ENCODE measurements around the gene SMC1B. TPM values are rescaled to one million over a fixed set of nuclear protein-coding genes. Genes with fewer than 3 reads are reported as not detected.
"Not testable (repeated sequence)": the region's sequence is repeated elsewhere in the genome, so short reads cannot be mapped to it uniquely, and the experiment has no call there.

Gene SMC1B
- polyA plus RNA-seq, 1 donor: 0.23 TPM

DNA sequence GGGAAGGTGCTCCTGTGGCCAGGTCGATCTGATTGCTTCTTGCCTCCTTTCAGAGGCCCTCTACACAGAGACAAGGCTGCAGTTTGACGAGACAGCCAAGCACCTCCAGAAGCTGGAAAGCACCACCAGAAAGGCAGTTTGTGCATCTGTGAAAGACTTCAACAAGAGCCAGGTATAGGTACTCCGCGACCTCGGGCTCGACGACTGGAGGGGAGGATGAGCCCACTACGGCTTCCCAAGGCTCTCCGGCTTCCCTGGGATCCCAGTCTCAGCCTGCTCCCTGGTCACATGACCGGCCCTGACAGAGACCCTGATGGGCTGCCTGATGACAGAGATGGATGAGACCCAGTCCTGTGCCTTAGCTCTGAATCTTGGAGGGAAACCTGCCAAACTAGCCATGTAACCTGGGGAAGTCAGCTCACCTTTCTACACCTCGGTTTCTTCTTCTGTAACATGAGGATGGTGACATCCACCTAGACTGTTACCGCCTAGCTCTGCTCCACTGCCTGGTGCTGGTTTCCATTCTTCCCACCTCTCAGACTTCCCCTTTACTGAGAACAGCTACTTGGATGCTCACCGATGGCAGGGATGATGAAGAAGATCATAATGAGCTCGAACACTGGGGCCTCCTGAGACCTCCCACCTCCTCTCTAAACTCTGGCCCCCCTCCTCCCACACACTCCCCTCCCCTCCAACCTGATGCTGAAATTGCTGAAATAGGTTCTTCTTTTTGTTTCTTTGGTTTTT is 9.0 kb upstream of the SMC1B start:
- DNase-seq: no peak

DNA sequence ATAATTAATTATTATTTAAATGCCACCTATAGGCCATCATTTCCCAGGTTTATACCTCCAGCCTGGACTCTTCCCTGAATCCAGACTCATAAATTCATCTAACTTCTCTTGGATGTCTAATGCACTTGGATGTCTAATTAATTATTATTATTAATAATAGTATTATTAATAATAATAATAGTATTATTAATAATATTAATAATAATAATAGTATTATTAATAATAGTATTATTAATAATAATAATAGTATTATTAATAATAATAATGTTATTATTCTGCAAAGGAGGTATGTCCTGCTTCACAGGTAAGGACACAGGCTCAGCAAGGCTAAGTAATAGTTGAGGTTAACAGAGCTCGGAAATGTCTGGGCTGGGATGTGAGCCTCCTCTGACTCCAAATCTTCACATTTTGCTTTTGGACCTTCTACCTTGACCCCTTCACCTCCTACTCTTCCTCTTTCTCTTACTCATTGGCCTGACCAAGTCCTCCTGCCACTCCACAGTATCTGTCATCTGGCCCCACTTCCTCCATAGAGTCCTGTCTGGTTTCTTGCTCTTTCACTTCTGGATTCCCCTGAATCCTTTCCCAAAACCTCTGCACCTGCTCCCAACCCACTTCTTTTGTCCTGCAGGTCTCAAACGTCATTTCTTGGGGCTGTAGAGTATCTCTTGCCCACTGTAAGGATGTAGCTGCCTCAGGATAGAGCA is 8.1 kb upstream of the SMC1B start:
- no peak for DNase-seq

DNA sequence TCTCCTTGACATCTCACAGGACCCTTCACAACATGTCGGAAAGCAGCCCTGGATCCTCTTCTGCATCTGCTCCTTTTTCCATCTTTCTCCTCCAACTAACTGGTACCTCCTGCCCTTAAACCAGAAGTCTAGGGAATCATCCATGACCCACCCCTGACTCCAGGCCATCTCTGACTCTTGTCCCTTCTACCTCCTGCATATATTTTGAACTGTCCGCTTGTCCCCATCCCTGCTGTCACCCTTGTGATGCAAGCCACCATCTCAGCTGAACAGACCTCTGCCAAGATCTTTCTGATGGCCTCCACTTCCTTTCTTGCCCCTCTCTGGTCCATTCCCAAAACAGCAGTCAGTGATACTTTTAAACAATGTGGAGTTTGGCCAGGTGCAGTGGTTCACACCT is 7.1 kb upstream of the SMC1B start:
- no peak for DNase-seq

DNA sequence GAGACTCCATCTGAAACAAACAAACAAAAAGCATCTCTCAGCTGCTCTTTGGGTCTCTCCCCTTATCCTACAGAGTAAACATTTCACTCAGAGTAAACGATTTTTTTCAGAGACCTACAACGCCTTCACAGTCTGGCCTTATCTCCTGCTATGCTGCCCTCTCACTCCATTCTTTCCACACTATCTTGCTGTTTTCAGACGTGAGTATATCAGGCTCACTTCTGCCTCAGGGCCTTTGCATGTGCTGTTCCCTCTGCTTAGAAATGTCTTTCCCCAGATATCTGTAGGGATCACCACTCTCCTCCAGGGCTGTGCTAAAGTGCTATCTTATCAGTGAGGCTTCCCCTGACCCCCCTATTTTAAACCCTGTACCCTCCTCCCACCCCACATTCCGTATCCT is 6.6 kb upstream of the SMC1B start:
- no peak for DNase-seq

DNA sequence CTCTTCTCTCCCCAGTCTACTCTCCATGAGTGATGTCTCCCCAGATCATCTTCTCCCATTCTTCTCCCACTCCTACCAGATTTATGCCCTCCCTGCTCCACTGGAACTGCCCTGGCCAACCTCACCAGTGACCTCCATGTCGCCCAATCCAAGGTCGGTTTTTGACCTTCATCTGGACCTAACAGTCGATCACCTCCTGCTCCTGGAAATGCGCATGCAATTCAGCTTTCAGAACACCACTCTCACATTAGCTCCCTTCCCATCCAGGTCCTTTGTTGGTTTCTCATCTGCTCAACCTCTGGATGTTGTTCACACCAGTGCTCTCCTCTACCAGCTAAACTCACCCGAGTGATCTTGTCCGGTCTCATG is 5.4 kb upstream of the SMC1B start:
- no peak for DNase-seq

DNA sequence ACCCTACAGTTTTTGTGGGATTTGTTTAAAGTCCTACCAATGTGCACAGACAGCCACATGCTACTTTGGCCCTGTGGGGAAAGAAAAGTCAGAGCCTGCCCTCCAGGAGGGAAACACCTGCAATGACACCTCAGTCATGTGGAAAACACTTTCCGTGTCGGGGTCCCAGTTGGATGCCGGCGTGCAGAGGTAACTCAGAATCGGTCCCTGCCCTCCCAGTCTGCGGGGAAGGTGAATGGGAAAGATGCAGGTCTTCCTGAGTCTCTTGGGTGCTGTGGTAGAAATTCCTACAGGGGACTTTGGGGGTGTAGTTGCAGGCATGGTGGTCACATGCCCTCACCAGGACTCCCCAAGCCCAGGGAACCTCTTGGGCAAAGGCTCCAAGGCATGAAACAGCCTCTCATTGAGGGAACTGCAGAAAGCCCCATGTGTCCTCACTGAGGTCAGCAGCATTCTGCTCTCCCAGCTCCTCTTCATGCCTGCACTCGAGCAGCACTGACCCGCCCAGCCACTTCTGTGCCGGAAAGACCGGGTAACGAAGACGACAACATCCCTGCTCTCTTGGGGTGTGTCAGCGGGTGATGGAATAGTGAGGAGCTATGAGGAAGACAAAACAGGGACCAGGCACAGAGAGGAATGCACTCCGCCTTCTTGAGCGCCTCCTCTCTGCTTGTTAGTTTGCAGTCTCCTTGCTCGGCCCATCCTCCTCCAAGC is 4.8 kb upstream of the SMC1B start:
- DNase-seq: no peak

DNA sequence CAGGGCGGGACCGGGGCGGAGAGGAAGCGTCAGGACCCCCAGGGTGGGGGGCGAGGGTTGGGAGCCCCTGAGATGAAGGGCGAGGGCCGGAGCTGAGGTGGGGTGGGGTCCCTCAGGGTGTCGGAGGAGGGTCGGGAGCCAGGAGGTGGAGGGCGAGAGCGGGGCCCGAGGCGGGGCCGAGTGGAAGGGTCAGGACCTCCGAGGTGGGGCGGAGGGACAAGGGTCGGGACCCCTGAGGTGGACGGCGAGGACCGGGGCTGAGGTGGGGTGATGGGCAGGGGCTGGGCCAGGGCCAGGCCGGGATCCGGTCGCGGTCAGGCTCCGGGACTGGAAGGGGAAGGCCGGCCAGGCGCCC is 409 bp downstream of the SMC1B start:
- no peak for DNase-seq

DNA sequence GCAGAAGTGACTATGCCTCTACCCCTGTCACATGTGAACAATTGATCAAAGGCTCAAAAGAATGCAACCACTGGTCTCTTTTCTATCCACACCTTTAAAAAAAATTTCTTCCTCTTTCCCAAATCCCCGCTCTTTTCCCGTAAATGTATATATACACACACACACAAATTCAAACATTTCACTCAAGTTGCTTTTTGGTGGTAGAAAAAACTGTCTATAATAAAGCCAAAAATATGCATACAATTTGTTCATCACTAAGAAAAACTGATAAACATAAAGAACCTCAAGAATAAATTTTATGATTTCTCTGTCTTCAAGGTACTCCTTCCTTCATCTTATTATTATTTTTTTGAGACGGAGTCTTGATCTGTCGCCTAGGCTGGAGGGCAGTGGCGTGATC is 5.6 kb downstream of the SMC1B start:
- no peak for DNase-seq

DNA sequence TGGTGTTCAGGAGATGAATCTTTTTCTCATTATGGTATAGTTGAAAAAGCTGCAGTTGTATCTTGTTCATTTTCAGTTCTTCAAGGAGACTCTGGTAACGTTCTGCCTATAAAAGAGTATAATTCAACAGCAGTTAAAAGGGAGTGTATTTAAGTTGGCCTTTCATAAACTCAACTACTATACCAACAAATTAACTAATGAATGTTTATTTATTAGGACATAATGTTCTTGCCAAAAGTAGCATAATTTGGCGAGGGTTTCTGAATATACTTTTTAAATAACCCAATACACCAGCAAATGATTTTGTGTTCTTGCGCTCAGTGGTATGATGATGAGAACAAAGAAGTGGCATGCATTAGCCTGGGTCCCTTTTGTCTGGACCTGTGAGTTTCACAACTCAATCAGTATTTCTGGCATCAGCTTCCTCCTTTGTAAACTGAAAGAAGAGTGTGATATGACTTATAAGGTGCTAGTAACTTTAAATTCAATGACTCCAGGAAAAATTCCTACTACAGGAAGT is 10.9 kb downstream of the SMC1B start:
- DNase-seq: no peak

DNA sequence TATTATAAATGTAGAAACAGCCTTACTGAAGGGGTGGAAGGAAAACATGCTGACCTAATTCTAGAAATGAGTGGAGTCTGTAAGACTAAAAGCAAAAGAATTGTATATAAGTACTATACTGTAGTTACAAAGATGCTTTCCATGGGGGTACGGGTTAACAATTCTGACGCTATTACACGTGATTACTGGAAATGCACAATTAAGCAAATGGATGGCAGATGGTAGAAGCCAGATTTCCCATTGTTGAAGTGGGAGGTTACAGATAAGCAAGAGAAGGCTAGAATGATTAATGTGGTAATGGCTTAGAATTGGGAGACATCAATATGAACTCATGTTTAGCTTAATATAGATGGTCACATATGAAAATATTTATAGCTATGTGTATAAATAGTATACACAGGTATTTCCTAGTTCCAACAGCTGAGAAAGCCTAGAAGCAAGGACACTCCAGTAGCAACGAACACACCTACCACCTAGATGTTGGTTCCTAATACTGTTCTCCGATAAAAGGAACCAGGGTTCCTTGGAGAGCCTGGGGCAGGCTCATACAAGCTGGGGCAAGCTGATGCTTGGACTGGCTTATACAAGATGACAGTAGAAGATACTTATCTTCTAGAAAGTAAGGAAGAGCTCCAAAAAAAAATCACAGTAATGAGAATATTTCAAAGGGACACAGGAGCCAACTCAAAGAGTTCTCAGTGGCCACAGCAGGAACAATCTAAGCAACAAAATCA is 13.5 kb downstream of the SMC1B start:
- DNase-seq: no peak

DNA sequence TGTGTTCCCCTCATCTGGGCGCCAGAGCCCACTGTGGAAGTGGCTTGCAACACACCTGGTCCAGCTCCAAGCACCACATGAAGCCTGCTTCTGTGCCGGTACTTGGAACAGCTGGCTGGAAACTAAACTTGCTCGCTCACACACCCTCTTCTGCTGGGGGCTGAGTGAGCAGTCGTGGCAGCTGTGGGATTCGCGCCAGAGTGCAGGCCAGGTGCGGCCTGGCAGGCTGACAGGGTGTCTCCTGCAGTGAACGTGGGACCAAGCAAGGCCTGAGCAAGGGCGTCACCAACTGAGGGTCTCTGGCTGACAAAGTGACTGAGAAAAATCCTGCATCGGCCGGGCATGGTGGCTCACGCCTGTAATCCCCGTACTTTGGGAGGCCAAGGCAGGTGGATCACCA is 15.2 kb downstream of the SMC1B start:
- DNase-seq: no peak

DNA sequence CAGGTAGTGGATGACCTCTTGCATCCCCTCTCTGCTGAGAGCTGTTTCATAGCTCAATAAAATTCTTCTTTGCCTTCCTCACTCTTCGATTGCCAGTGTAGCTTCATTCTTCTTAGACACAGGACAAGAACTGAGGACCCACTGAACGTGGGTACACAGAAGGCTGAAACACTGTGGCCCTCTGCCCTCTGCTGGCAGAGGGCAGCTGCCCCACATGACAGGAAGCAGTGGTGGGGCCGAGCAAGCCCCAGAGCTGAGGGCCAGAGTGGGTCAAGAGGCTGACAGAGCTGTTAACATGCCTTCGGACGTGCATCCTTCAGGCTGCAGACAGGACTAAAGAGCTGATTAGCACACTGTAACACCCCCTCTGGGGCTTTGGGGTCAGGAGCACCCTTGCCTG is 15.6 kb downstream of the SMC1B start:
- no peak for DNase-seq

DNA sequence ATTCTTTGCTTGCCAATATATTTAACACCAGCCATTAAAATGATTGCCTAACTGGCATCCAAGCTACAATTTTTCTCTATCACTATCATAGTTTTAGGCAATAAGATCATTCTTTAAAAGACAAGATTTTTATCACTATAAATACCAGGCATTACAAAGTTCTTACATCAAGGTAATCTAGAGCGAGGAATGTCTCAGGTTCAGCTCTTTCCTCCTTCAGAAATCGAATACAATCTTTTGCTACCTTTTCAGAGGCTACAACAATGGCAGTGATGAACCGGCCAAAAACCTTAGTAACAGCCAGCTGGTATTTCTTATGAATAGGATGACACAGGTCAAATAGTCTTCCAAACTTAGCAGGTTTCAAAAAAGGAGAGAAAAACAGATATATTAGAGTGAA is 23.9 kb downstream of the SMC1B start:
- no peak for DNase-seq

DNA sequence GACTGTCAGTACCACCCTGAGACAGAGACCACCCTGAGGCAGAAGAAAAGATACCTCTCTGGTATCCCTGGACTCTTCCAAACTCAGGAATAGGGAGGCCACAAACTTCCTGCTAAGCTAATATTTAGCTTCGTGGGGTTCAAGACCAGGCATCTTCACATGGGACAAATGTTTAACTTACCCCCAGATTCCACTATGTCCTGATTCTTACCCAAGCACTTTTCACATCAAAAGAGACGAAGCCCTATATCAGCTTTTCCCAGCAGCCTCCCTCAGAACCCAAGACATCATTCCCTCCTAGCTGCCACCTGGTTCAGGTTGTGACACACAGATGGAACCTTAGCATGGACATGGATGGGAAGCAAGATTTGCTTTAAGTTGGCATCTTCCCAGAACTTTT is 32.1 kb downstream of the SMC1B start:
- no peak for DNase-seq

DNA sequence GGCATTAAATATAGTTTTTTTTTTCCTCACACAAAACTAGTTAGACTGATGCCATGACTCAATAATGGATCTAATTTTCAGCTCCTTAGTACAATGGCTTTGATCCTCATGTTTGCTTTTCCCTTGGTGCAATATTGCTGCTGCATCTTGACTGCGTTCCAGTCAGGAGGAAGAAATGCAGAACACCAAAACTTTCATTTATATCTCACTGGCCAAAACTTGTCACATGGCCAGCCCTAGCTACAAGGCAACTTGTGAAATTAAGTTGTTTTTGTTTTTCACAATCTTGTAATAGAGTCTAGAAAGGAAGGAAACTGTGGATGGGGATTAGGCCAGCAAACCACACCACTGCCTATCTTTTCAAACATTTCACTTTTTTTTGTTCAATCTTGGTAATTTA is 36.7 kb downstream of the SMC1B start:
- DNase-seq: no peak

DNA sequence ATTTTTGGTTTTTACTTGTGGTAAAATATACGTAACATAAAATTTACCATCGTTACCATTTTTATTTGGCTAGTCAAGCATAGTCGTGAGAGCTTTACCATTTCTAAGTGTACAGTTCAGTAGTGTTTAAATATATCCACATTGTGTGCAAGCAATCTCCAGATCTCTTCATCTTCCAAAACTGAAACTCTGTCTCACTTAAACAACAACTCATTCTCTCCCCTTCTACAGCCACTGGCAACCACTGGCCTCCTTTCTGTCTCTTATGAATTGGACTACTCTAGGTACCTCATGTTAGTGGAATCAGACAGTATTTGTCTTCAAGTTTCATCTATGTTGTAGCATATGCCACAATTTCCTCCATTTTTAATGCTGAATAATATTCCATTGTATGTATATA is 37.4 kb downstream of the SMC1B start:
- no peak for DNase-seq

DNA sequence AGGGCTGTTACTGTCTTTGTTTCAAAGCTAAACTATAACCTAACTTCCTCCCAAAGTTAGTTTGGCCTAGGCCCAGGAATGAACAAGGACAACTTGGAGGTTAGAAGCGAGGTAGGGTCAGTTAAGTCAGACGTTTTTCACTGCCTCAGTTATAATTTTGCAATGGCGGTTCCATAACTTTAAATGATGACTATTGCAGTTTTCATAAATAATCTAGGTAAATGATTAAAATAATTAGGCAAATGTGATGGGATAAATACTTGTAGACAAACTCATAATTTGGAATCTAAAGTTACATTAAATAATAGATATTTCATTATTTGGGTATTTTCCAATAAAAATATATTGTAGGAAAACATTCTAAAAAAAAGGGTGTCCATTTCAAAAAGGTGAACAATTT is 39.8 kb downstream of the SMC1B start:
- not testable (repeated sequence) for DNase-seq

DNA sequence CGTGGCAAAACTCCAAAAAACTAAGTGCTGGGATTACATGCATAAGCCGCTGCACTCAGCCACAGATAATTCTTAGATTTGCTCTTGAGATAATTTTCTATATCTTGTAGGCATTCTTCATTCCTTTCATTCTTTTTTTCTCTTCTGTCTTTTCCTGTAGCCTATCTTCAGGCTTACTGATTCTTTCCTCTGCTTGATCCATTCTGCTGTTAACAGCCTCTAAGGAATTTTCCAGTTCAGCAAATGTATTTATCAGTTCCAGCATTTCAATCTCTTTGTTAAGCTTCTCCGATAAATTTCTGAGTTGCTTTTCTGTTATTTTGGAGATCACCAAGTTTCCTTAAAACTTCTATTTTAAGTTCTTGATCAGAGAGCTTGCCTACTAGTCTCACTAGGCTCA is 46.7 kb downstream of the SMC1B start:
- DNase-seq: no peak

DNA sequence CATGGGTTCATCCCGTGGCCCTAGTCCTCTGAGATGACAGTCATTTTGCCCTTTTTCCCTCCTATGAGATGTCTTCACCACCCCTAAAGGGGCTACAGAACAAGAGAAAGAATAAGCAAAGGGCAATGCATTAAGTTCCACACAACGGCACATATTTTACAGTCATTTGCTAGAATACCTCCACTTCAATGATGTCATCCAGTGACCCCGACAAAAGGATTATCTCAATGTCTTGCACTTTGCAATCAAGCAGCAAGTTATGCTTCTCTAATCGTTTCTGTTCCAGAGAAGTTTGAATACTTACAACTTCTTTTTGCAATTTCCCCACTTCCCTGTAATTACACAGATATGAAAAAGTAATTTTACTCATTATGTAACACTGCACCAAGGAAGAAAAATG is 53.8 kb downstream of the SMC1B start:
- no peak for DNase-seq

DNA sequence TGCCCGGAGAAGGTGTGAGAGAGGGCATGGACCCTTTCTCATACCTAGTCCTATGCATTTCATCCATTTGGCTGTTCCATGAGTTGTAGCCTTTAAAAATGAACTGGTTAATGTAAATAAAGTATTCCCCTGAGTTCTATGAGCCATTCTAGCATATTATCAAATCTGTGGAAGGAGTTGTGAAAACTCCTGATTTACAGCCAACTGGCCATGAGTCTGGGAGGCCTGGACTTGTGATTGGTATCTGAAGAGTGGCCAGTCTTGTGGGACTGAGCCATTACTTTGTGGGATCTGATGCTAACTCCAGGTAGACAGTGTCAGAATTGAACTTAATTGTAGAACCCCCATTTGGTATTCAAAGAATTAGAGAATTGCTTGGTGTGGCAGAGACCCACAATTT is 55.3 kb downstream of the SMC1B start:
- DNase-seq: no peak

DNA sequence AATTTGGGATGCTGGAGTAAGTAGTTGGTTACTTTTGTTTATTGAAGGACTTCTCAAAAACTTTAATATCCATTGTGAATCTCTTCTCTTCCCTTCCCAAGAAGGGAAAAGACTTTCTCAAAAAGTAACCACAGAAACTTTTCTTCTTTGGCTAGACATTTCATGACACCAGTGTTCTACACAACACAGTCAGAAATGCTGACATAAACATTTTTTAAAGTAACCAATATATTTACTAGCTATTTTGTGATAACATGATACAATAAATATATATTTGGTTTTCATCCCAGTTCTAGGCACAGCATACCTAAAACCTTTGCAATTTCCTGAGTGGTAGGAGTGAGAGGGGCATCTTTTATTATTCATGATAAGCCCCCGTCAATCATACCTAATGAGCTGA is 55.9 kb downstream of the SMC1B start:
- DNase-seq: no peak

DNA sequence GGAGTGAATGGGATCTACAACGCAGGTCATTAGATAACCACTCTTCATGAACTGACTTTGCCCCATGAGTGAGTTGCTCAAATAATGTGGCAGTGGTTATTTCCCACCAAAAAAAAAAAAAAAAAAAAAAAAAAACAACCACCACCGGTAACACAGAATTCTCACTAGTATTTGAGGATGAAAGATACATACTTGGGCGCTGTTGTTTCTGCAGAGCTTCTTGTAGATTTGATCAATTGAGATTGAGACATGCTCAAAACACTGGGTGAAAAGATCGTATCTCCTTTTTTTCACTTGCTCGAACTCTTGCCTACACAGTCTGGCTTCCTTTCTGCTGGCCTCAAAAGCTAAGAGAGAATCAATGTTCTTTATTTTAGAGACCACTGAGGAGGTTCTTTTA is 59.6 kb downstream of the SMC1B start:
- no peak for DNase-seq

DNA sequence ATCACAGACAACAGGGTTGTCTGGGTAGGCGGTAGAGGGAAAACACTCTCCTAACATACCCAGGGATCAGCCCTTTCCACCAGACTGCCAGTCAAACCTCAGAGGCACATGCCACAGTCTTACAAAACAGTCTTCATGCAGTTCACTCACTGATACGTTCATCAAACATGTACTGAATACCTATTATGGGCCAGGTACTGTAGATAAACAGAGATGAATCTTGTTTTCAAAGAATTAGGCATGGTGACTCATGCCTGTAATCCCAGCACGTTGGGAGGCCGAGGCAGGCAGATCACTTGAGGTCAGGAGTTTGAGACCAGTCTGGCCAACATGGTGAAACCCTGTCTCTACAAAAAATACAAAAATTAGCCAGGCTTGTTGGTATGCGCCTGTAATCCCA is 60.6 kb downstream of the SMC1B start:
- DNase-seq: not testable (repeated sequence)
